ENCODE results near the gene PQBP1.

DNA sequence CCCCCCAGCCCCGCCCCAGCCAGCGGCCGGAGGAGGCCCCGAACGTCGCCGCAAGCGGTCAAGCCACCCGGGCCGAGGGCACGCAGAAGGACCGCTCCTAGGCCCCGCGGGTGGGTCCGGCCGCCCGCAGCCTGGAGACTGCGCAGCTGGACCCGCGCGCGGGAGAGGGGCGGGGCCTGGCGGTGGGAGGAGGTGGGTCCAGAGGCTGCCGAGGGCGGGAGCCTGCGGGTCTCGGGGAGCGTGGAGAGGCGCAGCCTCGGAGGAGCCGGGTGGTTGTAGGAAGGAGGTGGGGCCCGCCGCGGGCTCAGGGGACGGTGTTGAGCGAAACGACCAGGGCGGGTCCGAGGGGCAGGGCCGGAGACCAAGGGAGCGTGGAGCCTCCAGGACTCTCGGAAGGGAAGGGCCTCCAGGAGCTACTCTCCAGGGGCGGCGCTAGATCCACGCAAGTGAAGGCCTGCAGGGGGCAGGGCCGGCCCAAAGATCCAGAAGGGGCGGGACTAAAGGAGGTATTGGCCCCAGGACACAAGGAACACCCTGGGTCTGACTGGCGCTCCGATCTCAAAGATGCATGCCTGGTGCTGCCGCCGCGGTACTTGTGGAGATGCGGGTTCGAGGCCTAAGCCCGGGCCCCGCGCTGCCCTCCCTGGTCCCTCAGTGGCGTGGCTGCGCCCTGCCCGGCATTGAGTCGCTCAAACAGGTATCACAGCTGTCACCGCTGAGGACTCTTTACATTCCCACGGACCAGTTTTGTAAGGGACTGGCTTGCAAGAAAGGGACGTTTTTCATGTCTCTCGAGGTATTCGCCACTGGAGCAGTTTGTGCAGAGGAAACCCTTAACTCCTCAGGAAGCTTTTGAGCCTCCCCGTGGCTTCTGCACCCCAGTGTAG, 6.1 kb upstream of the PQBP1 start:
- TF ChIP-seq, protein P1, sequence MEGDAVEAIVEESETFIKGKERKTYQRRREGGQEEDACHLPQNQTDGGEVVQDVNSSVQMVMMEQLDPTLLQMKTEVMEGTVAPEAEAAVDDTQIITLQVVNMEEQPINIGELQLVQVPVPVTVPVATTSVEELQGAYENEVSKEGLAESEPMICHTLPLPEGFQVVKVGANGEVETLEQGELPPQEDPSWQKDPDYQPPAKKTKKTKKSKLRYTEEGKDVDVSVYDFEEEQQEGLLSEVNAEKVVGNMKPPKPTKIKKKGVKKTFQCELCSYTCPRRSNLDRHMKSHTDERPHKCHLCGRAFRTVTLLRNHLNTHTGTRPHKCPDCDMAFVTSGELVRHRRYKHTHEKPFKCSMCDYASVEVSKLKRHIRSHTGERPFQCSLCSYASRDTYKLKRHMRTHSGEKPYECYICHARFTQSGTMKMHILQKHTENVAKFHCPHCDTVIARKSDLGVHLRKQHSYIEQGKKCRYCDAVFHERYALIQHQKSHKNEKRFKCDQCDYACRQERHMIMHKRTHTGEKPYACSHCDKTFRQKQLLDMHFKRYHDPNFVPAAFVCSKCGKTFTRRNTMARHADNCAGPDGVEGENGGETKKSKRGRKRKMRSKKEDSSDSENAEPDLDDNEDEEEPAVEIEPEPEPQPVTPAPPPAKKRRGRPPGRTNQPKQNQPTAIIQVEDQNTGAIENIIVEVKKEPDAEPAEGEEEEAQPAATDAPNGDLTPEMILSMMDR (conservative IDR thresholded peaks at IDR 0.05; ENCODE audit: low read depth, low read length): peak; percentile 52
- TF ChIP-seq EZH2 (IDR thresholded peaks at IDR 0.05; ENCODE audit: borderline replicate concordance, low read depth, low read length, poor library complexity, severe bottlenecking): no peak
